Hepatic stellate cell (primary cell): Measurements from ENCODE around the gene CAPN13.

ENCODE experiments used
- DNase-seq: peaks from one replicate; pipeline ENCODE4 v3.0.0; 2011; ENCODE audit warnings: low spot score

The CAPN13 gene

GRCh38 chr2:30764021-30764800 is 43.0 kb downstream of the CAPN13 start:
- DNase-seq: no peak

GRCh38 chr2:30763151-30763660 is 44.0 kb downstream of the CAPN13 start:
- DNase-seq: peak; percentile 53

- no peak for DNase-seq
Observed at GRCh38 chr2:30761226-30761625, 46.0 kb downstream of the CAPN13 start.

GRCh38 chr2:30759481-30759880 is 47.8 kb downstream of the CAPN13 start:
- no peak for DNase-seq

GRCh38 chr2:30758191-30758651 is 49.0 kb downstream of the CAPN13 start:
- DNase-seq: no peak

GRCh38 chr2:30757749-30758148 is 49.5 kb downstream of the CAPN13 start:
- DNase-seq: no peak

GRCh38 chr2:30756971-30757370 is 50.3 kb downstream of the CAPN13 start:
- DNase-seq: no peak

GRCh38 chr2:30756051-30756719 is 51.1 kb downstream of the CAPN13 start:
- peak; percentile 13 for DNase-seq

- no peak for DNase-seq
Observed at GRCh38 chr2:30753630-30754029, 53.6 kb downstream of the CAPN13 start.

GRCh38 chr2:30752811-30753210 is 54.4 kb downstream of the CAPN13 start:
- DNase-seq: no peak

GRCh38 chr2:30747206-30747605 is 60.0 kb downstream of the CAPN13 start:
- no peak for DNase-seq

GRCh38 chr2:30744823-30745222 is 62.4 kb downstream of the CAPN13 start:
- DNase-seq: no peak

GRCh38 chr2:30741576-30741975 is 65.7 kb downstream of the CAPN13 start:
- no peak for DNase-seq

GRCh38 chr2:30738141-30738911 is 68.9 kb downstream of the CAPN13 start:
- no peak for DNase-seq

GRCh38 chr2:30737326-30737610 is 70.0 kb downstream of the CAPN13 start:
- DNase-seq: no peak

- no peak for DNase-seq
Observed at GRCh38 chr2:30736461-30737325, 70.6 kb downstream of the CAPN13 start.

GRCh38 chr2:30733876-30734520 is 73.2 kb downstream of the CAPN13 start:
- no peak for DNase-seq

- no peak for DNase-seq
Observed at GRCh38 chr2:30732876-30733275, 74.4 kb downstream of the CAPN13 start.

GRCh38 chr2:30732376-30732775 is 74.9 kb downstream of the CAPN13 start:
- no peak for DNase-seq

- no peak for DNase-seq
Observed at GRCh38 chr2:30731706-30732105, 75.5 kb downstream of the CAPN13 start.
